GM18907 (cell line): Measurements from ENCODE around the gene GNAT3.

Experiments
- ATAC-seq: cut with Tn5 transposase; IDR thresholded peaks from one replicate; pipeline ENCODE4 v1.9.1; 2021; ENCODE audit warnings: mild to moderate bottlenecking, moderate library complexity; ENCODE audit not compliant: unreplicated experiment

GNAT3 gene

GRCh38 chr7:80505900-80506500 is 5.9 kb downstream of the GNAT3 start:
- ATAC-seq: no peak

GRCh38 chr7:80500325-80500724 is 11.5 kb downstream of the GNAT3 start:
- ATAC-seq: no peak

- ATAC-seq: no peak
Observed at GRCh38 chr7:80499350-80499953, 12.4 kb downstream of the GNAT3 start.

- no peak for ATAC-seq
Observed at GRCh38 chr7:80498481-80499349, 13.1 kb downstream of the GNAT3 start.

- no peak for ATAC-seq
Observed at GRCh38 chr7:80496586-80496985, 15.3 kb downstream of the GNAT3 start.

GRCh38 chr7:80493121-80493849 is 18.6 kb downstream of the GNAT3 start:
- no peak for ATAC-seq

- no peak for ATAC-seq
Observed at GRCh38 chr7:80491462-80491861, 20.4 kb downstream of the GNAT3 start.

- ATAC-seq: no peak
Observed at GRCh38 chr7:80488851-80489370, 23.0 kb downstream of the GNAT3 start.

- no peak for ATAC-seq
Observed at GRCh38 chr7:80488406-80488805, 23.5 kb downstream of the GNAT3 start.

GRCh38 chr7:80485721-80486120 is 26.1 kb downstream of the GNAT3 start:
- no peak for ATAC-seq

GRCh38 chr7:80482950-80483349 is 28.9 kb downstream of the GNAT3 start:
- ATAC-seq: no peak

GRCh38 chr7:80481196-80481884 is 30.5 kb downstream of the GNAT3 start:
- ATAC-seq: no peak

- ATAC-seq: no peak
Observed at GRCh38 chr7:80480566-80480965, 31.3 kb downstream of the GNAT3 start.

- no peak for ATAC-seq
Observed at GRCh38 chr7:80478683-80479082, 33.2 kb downstream of the GNAT3 start.

GRCh38 chr7:80476035-80476434 is 35.8 kb downstream of the GNAT3 start:
- ATAC-seq: no peak

GRCh38 chr7:80475383-80475782 is 36.5 kb downstream of the GNAT3 start:
- no peak for ATAC-seq

- no peak for ATAC-seq
Observed at GRCh38 chr7:80473751-80474150, 38.1 kb downstream of the GNAT3 start.

- ATAC-seq: no peak
Observed at GRCh38 chr7:80472491-80473200, 39.2 kb downstream of the GNAT3 start.

GRCh38 chr7:80468931-80469714 is 42.7 kb downstream of the GNAT3 start:
- no peak for ATAC-seq
